Measurements from ENCODE around the gene S100A1.

DNA sequence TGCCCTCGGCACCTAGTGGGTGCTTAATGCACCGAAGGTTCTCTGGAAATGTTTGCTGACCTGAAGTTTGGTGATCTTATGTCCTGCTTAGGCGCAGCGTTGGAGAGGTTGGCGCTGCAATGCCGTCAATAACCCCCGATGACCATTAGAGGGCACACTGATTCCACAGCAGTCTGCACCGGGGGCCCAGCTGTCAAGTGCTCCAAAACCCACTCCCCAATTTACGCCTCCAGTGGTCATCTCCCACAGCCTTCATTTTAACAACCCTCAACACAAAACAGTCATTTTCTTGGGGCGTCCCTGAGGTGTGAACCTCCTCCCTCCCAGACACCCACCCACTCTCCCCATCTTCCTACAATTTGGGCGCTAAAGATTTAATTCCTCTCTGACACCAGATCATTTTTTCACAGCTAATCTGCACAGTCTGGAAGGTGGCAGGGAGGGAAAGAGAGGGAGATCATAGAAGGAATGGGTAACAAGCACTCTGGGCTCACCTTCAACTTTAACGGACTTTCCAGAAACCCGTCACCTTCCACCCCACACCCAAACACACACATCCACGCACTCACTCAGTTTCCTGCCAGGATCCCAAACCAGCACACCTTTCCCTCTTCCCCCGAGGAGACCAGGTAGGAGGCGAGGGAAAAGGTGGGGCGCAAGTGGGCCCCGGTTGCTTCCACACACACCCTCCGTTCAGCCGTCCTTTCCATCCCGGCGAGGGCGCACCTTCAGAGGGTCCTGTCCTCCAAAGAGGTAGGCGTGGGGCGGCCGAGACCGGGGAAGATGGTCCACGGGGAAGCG lies 49.7 kb downstream of the S100A1 start:
- TF ChIP-seq, protein P1, sequence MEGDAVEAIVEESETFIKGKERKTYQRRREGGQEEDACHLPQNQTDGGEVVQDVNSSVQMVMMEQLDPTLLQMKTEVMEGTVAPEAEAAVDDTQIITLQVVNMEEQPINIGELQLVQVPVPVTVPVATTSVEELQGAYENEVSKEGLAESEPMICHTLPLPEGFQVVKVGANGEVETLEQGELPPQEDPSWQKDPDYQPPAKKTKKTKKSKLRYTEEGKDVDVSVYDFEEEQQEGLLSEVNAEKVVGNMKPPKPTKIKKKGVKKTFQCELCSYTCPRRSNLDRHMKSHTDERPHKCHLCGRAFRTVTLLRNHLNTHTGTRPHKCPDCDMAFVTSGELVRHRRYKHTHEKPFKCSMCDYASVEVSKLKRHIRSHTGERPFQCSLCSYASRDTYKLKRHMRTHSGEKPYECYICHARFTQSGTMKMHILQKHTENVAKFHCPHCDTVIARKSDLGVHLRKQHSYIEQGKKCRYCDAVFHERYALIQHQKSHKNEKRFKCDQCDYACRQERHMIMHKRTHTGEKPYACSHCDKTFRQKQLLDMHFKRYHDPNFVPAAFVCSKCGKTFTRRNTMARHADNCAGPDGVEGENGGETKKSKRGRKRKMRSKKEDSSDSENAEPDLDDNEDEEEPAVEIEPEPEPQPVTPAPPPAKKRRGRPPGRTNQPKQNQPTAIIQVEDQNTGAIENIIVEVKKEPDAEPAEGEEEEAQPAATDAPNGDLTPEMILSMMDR (IDR thresholded peaks at IDR 0.05), result peak; percentile 71 to 90 (median 80)
- no peak for TF ChIP-seq POLR2A (IDR thresholded peaks at IDR 0.05)

All from thyroid gland (tissue), 4 donors.